ENCODE measurements around the gene ATP5F1E.

ATP5F1E gene

GRCh38 chr20:59032023-59032712, at the start of gene ATP5F1E:
ATP5F1E (minus strand) TSS chr20:59032335; CDS start chr20:59032251, 84 bp downstream.
- DNase-seq: peak; percentile 98

GRCh38 chr20:59081036-59081435, 48.9 kb upstream of the ATP5F1E start:
- no peak for DNase-seq

GRCh38 chr20:59078231-59078630, 46.1 kb upstream of the ATP5F1E start:
- DNase-seq: no peak

GRCh38 chr20:59077705-59078104, 45.6 kb upstream of the ATP5F1E start:
- DNase-seq: no peak

- no peak for DNase-seq
Measured at GRCh38 chr20:59075934-59076508, 43.9 kb upstream of the ATP5F1E start.

- no peak for DNase-seq
Measured at GRCh38 chr20:59074456-59074855, 42.3 kb upstream of the ATP5F1E start.

- no peak for DNase-seq
Measured at GRCh38 chr20:59073582-59073981, 41.4 kb upstream of the ATP5F1E start.

GRCh38 chr20:59071216-59071615, 39.1 kb upstream of the ATP5F1E start:
- no peak for DNase-seq

- no peak for DNase-seq
Measured at GRCh38 chr20:59069026-59069425, 36.9 kb upstream of the ATP5F1E start.

GRCh38 chr20:59068534-59068933, 36.4 kb upstream of the ATP5F1E start:
- no peak for DNase-seq

GRCh38 chr20:59064214-59064722, 32.1 kb upstream of the ATP5F1E start:
- peak; percentile 80 for DNase-seq

GRCh38 chr20:59063358-59064213, 31.5 kb upstream of the ATP5F1E start:
- peak; percentile 61 for DNase-seq

GRCh38 chr20:59062081-59062480, 29.9 kb upstream of the ATP5F1E start:
- DNase-seq: no peak

GRCh38 chr20:59055302-59055701, 23.2 kb upstream of the ATP5F1E start:
- no peak for DNase-seq

GRCh38 chr20:59051666-59052185, 19.6 kb upstream of the ATP5F1E start:
- peak; percentile 91 for DNase-seq

GRCh38 chr20:59050437-59050836, 18.3 kb upstream of the ATP5F1E start:
- DNase-seq: no peak

- DNase-seq: no peak
Measured at GRCh38 chr20:59048681-59049030, 16.5 kb upstream of the ATP5F1E start.

- no peak for DNase-seq
Measured at GRCh38 chr20:59047938-59048680, 16.0 kb upstream of the ATP5F1E start.

GRCh38 chr20:59046862-59047261, 14.7 kb upstream of the ATP5F1E start:
- no peak for DNase-seq

- no peak for DNase-seq
Measured at GRCh38 chr20:59044796-59045195, 12.7 kb upstream of the ATP5F1E start.

GRCh38 chr20:59044295-59044694, 12.2 kb upstream of the ATP5F1E start:
- no peak for DNase-seq

GRCh38 chr20:59043698-59044097, 11.6 kb upstream of the ATP5F1E start:
- DNase-seq: no peak

Data from NCI-H2171 treated with DMSO at 0.1 percent for 48 hours (cell line).